ENCODE measurements around the gene OR2V2.
"Not testable (repeated sequence)": the region's sequence is repeated elsewhere in the genome, so short reads cannot be mapped to it uniquely, and the experiment has no call there.

Gene OR2V2

DNA sequence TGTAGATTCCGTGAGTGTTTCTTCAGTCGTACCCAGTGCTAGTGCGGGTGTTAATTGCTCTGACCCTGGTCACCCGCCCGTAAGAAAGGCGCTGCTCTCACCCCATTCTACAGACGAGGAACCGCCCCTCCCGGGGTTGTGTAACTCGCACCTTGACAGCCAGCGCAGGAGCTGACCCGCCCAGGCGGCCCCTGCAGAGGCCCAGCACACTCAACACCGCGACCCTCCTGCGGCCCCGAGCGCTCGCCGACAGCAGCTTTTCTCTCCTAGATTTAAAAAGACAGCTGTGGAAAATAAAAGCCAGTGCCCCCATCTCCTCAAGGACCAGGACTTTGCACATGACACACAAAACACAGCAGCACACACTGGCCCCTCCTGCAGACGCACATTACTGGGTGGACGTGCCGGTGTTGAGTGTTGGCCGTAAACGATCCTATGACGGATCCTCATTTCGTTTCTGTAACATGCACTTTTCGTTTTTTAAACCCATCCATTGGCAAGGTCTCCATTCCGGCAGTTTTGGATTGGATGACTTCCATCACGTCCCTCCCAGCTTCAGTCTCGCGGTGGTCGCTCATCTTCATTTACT lies 22.9 kb downstream of the OR2V2 start:
- no peak for DNase-seq

DNA sequence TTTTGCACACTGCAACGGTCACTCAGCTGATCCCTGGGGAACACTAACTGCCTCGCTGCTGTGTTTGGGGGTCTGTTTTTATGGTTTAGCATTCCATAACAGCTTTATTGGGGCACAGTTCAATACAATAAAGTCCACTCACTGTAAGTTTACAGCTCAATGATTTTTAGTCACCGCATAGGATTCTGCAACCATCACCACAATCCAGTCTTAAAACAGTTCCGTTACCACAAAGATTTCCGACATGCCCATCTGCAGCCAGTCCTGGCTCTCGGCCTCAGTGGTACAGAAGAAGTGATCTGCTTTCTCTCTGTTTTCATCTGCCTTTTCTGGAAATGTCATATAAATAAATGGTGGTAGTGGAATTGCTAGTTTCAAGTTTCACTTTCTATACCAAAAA lies 23.6 kb downstream of the OR2V2 start:
- no peak for DNase-seq

DNA sequence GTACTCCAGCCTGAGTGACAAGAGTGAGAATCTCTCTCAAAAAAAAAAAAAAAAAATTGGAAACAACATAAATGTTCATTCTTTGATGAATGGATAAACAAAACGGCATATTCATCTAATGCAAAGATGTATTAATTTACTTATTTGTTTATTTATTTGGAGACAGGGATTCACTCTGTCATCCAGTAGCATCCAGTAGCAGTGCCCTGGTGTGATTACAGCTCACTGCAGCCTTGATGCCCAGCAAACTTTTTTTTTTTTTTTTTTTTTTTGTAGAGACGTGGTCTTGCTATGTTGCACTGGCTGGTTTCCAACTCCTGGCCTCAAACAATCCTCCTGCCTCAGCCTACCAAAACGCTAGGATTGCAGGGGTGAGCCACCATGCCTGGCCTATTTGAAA lies 24.4 kb downstream of the OR2V2 start:
- DNase-seq = no peak

DNA sequence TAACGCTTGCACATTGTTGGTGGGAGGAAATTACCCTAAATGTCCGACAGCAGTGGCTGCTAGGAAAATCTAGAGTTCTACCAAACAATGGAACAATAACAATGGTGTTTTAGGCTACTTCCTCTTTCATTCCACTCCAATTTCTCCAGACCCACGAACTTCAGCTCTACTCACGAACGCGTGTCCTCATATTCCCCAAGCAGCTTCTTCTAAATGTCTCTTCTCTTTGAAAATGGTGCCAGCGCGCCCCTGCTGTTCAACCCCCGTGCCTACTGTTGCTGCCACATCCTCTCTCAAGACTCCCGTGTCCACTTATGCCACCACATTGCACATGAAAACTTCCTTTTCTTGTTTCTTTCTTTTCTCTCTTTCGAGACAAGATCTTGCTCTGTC lies 25.6 kb downstream of the OR2V2 start:
- DNase-seq = no peak

DNA sequence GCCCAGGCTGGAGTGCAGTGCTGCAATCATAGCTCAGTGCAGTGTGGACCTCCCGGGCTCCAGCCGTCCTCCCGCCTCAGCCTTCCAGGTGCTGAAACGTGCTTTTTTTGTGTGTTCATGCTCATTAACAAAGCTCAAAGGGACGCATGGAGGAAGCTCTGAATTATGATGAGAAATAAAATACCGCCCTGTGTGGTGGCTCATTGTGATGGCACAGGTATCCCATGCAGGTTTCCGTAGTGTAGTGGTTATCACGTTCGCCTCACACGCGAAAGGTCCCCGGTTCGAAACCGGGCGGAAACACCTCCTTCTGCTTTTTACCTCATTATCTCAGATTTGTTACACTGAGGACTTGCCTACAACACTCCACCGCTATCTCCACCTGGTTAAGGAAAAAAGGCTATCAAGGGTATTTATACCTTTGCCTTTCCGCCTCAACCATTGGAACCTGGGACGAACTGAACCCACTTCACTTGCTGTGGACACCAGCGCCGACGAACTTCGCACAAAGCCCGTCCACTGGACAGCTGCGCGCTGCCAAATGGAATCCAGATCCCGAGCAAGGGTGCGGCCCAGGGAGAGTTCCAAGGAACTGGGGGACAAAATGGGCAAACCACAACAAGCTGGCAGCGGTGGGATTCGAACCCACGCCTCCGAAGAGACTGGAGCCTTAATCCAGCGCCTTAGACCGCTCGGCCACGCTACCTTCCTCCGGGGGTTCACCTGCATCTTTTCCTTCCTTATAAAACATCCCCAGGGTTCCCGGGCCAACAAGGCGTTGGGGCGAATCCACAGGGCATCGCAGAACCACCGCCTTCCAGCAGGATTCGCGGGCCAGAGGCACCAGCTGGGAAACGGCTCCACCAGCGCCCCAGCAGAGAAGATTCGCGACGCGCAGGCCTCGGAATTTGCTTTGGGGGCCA lies 26.3 kb downstream of the OR2V2 start:
- peak; percentile 86 for DNase-seq

DNA sequence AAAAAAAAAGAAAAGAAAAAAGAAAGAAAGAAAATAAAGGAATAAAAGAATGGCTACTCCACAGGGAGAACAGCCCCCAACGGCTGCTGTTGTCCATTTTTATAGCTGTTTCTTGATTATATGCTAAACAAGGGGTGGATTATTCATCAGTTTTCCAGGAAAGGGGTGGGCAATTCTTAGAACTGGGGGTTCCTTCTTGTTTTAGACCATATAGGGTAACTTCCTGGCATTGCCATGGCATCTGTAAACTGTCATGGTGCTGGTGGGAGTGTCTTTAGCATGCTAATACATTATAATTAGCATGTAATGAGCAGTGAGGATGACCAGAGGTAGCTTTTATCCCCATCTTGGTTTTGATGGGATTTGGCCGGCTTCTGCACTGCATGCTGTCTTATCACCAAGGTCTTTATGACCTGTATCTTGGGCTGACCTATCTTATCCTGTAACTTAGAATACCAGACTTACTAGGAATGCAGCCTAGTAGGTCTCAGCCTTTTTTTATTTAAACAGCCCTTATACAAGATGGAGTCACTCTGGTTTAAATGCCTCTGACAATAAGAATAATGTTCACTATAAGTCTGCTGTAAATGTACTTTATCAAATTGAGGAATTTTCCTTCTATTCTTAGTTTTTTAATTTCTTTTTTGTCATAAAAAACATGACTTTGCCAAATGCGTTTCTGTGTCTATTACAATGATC lies 29.0 kb downstream of the OR2V2 start:
- DNase-seq = no peak

DNA sequence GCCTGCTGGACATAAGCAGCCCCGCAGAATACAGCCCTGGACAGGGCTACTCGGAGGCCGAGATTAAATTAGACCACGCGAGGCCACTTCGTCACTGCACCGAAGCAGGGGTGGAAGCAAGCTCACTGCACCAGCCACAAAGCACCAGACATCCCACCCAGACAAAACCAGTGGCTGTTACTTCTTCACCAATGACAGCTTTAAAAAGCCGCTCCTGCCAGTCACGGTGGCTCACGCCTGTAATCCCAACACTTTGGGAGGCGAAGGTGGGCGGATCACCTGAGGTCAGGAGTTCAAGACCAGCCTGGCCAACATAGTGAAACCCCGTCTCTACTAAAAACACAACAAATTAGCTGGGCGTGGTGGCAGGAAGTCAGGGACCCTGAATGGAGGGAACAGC lies 30.2 kb downstream of the OR2V2 start:
- DNase-seq = not testable (repeated sequence)

DNA sequence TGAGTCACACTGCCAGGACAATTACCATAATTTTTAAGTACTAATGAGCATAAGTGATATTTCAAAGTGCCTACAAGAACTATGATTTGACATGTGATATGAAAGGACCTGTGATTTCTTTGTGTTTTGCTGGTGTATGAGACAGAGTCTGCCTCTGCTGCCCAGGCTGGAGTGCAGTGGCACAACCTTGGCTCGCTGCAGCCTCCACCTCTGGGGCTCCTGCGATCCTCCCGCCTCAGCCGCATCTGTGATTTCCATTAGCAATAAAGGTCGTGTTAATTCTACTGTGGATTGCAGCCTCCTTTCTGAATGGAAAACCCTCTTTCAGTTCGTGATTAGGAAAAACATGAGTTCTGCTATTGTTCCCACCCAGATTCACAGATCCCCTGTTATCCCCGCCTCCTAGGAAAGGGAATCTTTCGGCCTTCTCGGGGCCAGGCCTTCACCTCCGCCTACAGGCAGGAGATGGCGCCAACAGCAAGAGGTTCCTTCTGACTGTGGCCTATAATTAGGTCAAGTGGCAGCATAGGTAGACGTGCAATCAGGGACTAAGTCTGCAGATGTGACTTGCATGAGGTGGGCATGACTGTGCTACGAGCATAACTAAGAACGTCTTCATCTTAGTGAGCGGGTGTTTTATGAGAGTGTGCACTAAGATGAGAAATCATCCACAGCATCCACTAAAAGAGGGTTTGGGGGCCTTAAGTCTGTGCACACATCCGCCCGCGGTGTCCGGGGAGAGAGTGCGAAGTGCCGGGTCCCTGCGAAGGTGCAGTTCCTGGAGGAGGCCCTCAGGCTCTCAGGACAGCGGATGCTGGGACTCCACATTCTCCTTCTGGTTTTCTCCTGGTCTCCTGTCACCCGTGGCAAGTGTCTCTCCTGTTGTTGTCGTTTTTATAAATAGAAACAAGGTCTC lies 34.5 kb downstream of the OR2V2 start:
- peak; percentile 57 for DNase-seq

DNA sequence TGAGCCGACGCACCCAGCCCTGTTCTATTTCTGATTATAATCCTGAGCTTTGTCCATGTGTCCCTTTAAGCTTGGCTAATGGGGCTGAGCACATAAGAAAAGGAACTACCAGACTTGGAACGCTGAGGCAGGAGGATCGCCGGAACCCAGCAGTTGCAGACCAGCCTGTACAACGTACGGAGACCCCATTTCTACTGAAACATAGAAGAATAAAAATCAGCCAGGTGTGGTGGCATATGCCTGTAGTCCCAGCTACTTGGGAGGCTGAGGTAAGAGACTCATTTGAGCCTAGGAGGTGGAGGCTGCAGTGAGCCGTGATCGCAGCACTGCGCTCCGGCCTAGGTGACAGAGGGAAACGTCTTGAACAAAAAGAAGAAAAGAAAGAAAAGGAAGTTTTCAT lies 35.3 kb downstream of the OR2V2 start:
- no peak for DNase-seq

DNA sequence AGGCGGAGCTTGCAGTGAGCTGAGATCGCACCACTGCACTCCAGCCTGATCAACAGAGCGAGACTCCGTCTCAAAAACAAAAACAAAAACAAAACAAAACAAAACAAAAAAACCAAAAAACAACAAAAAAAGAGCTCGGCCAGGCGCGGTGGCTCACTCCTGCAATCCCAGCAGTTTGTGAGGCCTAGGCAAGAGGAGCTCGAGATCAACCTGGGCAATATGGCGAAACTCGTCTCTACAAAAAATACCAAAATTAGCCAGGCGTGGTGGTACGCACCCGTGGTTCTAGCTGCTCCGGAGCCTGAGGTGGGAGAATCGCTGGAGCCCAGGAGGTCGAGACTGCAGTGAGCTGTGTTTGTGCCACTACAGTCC lies 37.4 kb downstream of the OR2V2 start:
- DNase-seq = no peak

DNA sequence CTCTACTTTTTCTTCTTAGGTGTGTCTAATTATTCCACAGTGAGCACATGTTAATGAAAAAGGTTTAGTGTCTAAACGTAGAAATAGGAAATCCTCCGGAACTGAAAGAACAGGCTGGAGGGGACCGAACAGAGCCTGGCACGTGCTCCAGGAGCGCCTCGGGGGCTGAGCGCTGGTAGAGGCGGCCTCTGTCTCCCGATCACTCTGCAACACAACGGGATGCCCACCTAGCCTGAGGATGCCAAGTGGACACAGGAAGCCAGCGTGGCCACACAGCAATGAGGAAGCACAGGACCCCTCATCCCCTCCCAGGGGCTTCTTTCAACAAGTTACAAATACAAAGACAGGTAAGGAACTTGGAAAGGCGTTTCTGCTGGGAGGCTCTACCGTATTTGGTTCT lies 38.2 kb downstream of the OR2V2 start:
- no peak for DNase-seq

DNA sequence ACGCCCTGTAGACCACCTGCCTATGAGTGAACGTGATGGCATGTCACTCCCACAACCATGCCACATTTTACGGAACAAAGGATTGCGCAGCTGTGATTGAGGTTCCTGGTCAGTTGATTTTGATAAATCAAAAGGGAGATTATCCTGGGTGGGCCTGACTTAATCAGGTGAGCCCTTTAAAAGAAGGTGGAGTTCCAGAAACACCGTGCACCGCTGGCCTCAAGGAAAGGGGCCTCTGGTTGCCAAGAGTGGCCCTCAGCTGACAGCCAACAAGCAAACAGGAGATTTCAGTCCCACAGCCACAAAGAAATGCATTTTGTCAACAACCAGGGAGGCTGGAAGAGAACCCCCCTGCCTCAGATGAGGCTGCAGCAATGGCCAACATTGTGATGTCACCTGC lies 38.6 kb downstream of the OR2V2 start:
- no peak for DNase-seq

DNA sequence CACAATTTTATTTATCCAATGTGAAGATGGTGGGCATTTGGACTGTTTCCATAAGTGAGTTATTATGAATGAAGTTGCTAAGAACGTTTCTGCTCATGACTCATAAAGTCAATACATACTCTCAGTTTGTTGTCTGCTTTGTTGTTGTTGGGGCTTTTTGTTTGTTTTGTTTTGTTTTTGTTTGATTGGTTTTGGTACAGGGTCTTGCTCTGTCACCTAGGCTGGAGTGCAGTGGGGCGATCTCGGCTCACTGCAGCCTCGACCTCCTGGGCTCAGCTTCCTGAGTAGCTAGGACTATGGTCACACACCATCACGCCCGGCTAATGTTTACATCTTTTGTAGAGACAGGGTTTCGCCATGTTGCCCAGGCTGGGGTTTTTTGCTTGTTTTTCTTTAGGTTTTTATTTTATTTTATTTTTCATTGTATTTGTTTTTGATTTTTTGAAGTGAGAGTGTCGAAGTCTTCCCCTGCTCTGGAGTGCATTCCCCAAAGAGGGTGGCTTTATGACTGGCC lies 39.7 kb downstream of the OR2V2 start:
- no peak for DNase-seq

DNA sequence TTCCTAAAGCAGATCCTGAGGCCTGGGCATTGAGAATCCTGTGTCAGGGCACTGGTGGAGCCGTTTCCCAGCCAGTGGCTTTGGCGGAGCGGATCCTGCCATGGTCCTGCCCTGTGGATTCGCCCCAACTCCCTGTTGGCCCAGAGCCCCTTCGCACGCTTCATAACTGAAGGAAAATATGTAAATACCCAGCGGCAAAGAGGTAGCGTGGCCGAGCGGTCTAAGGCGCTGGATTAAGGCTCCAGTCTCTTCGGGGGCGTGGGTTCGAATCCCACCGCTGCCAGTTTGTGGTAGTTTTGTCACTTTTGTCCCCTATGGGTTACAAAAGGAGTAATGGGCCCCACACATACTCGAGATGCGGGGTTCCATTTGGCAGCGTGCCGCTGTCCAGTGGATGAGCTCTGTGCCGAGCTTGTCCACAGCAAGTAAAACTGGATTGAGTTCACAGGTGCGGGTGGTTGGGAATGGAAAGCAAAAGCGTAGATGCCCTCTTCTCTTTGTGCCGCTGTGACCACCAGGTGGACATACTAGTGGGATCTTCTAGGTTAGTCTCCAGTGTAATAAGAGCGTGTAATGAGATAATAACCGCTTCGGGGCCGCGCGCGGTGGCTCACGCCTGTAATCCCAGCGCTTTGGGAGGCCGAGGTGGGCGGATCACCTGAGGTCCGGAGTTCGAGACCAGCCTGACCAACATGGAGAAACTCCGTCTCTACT lies 40.3 kb downstream of the OR2V2 start:
- DNase-seq = peak; percentile 84

DNA sequence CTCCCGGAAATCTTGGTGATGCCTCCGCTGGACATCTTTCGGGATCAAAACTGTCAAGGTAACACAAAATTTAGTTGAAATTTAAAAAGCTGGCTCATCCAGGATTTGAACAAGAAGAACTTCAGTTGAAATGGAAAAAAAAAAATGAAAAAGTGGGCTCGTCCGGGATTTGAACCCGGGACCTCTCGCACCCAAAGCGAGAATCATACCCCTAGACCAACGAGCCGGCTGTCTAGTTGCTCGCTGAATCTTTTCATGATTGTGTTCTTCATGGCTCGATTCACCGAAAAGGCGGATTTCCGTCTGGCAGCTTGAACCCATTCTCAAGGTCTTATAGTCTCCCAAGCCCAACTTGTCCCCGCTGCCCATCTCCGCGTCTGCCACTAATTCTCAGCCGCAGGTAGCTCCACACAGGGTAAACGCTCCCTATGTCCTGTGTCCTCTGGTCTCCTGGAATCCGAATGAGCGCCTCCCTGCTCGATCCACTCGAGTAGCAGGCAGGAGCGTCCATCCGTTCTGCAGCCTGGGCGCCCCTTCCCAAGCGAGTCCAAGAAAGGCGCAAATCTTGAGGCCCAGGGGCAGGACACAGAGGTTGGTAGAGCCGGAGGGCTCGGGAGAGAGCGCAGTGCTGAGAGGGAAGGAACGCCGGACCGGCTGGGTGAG lies 41.4 kb downstream of the OR2V2 start:
- DNase-seq = peak; percentile 84

DNA sequence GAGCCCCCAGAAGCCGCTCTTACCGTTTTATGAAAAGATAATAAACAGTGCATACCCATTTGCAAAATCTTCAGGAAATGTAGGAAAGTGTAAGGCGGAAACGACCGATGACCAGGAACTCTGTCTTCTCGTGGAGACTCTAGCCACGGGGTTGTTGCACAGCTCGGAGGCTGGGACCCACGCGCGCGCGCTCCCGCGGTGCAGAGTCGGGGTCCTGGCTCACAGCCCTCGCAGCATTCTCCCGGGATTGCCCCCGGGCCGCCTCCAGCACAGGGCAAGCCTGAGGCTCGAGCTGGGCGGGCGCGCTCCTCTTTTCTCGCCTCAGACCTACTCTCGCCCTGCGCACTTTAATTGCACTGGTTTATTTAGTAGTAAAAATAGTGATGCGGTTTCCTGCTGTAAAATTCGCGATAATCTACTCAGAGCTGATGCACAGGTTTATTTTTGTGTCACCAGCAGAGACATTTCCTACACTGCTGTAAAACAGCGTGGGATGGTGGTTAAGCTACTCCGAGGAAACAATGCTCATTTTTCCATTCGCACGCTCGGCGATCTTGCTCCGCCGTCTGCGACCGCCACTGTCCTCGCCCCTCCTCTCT lies 42.1 kb downstream of the OR2V2 start:
- DNase-seq = peak; percentile 72

DNA sequence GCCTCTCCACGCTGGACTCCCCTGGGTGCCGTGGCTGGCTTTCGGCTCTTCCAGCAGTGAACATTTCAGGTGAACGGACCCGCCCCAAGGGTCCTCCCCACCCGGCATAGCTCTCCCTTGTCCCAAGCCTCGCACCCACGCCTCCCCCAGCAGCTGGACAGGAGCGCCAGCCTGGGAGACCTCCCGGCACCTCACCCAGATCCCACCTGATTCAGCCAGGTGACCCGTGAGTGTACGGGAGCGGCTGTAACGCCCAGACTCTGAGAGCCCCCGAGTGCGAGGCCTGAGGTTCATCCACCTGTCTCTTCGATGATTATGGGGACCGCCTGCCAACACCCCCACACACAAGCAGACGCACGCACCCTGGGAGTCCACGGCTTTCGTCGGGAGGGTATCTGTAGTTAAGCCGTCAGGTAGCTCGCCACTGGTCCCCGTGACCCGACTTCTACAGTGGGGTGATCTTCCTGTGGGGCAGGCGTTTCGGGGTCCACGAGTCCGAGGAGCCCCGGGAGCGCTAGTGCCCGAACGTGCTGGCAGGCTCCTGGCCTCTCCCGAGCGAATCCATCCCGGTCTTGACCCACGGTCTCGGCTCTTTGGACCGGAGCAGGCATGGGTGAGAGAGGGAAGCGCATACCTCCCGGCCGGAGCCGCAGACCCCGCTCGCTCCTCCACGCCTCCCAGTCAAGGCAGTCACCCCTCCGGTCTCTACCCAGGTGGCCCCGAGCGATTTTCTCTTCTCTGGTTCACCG lies 42.8 kb downstream of the OR2V2 start:
- no peak for DNase-seq

DNA sequence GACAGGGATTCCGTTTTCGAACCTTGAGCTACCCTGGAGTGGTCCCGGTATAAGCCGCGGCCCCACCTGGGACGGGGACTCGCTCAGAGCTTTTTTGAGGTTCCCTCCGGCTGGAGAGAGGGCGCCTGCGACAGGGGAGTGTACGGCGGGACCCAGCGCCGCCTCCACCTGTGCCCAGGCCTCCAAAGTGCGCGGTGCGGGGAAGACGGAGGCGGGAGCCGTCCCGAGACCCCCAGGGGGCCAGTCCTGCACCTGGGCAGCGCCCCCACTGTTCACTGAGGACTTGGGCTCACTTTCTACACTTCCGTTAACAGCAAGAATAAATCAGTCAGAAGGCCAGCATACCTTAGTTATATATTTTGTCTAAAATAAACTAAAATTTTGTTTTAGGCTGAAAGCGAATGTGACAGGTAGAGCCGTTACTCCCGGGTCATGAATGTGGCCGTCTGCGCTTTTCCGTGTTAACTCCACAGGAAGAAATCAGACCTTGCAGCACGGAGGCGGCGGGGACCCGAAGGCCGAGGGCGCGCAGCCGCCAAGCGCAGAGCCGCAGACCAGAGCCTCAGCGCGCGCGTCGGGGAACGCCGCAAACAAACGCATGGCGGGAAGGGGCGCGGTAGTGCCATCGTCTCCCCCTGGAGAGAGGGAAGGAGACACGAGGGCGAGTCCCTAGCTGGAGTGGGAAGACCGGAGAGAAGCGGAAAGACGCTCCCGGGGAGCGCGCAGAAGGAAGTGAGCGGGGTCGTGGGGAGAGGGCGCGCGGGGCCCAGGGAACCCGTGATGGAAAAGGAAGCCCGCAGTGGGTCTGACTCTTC lies 43.5 kb downstream of the OR2V2 start:
- peak; percentile 52 for DNase-seq
